Measurements from ENCODE around the gene UPK3BL1.
"Not testable (repeated sequence)": the region's sequence is repeated elsewhere in the genome, so short reads cannot be mapped to it uniquely, and the experiment has no call there.

Gene UPK3BL1, protein sequence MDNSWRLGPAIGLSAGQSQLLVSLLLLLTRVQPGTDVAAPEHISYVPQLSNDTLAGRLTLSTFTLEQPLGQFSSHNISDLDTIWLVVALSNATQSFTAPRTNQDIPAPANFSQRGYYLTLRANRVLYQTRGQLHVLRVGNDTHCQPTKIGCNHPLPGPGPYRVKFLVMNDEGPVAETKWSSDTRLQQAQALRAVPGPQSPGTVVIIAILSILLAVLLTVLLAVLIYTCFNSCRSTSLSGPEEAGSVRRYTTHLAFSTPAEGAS

DNA sequence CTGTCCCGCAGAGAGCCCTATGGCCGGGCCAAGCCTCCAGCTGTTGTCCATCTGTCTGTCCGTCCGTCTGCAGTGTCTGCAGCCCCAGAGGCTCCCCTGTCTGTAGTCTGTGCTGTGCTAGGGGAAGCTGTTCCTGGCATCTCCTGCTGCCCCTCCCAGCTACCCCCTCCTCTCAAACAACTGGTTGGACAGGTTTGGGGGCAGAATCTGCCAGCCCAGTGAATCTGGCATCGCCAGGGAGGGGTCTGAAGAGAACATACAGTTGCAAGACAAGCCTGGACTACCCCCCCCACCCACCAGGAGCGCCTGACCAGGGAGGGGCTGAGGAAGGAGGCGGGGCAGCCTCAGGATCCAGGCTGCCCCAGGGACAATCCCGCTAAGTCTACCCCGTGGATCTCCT lies at the start of gene UPK3BL1:
Gene UPK3BL1 (minus strand): TSS at position 101 of the 400 bp plus-strand sequence. CDS start 50 bp downstream, at position 51.
- not testable (repeated sequence) for FAIRE-seq

DNA sequence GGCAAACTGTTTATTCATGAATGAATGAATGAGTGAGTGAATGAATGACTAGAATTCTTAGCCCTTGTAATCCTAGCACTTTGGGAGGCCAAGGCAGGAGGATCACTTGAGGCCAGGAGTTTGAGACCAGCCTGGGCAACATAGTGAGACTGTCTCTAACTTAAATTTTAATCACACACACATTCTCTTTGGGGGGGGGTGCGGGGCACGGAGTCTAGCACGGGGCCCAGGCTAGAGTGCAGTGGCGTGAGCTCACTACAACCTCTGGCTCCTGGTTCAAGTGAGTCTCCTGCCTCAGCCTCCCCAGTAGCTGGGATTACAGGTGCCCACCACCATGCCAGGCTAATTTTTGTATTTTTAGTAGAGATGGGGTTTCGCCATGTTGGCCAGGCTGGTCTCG lies 48.0 kb upstream of the UPK3BL1 start:
- FAIRE-seq = not testable (repeated sequence)

DNA sequence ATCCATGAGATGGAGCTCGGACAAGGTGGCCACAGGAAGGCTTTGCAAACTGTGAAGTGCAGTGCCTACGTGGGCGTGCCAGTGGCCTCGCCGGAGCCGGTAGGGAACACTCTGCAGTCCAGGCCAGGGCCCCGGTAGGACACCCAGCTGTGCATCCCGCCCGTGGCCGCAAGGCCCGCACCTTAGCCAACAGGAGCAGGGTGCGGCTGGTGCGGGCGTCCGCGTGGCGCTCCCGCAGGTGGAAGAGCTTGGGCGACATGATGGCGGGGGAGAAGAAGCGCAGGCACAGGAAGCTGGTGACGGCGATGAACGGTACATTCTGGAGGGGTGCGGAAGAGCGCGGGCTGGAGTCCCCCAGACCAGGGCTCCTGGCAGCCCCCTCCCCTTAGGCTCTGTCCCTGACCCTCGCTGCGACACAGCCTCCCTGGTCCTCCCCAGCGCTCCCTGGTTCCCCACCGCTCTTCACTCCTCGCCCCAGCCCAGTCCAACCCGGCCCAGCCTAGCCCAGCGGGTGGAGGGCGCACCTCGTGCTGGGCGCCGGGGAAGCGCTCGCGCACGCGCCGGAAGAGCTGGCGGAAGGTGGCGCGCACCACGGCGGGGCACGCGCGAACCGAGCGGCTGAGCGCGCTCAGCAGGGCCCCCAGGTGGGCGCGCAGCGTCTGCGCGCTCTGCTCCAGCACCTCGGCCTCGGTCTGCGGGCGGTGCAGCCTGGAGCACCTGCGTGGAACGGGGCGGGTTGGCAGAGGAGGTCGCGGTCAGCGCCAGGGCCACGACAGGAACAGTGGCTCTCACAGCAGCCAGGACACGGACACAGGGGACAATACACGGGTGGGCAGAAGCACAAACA lies 47.1 kb upstream of the UPK3BL1 start:
- FAIRE-seq = not testable (repeated sequence)

GRCh38 chr7:102688299-102689036 lies 45.9 kb upstream of the UPK3BL1 start:
- not testable (repeated sequence) for FAIRE-seq

GRCh38 chr7:102682560-102682959 lies 40.0 kb upstream of the UPK3BL1 start:
- FAIRE-seq = not testable (repeated sequence)

- FAIRE-seq = not testable (repeated sequence)
Observed at GRCh38 chr7:102680780-102681179, 38.2 kb upstream of the UPK3BL1 start.

DNA sequence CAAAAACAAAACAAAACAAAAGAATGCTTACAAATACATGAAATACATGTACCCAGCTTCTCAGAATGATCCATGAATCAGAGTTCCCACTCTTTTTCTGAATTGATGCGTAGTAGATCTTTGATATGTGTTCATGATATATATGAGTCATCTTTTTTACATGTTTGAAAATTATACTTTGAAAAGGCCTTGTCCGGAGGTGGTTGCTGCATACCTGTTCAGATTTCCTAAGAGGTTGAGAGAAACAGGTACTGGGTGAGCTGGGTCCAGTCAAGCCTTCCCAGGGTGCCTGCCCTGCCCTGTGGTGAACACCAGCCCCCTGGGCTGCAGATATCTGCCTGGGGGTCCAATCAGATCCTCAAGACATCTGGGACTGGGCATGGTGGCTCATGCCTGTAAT lies 33.0 kb upstream of the UPK3BL1 start:
- FAIRE-seq = not testable (repeated sequence)

DNA sequence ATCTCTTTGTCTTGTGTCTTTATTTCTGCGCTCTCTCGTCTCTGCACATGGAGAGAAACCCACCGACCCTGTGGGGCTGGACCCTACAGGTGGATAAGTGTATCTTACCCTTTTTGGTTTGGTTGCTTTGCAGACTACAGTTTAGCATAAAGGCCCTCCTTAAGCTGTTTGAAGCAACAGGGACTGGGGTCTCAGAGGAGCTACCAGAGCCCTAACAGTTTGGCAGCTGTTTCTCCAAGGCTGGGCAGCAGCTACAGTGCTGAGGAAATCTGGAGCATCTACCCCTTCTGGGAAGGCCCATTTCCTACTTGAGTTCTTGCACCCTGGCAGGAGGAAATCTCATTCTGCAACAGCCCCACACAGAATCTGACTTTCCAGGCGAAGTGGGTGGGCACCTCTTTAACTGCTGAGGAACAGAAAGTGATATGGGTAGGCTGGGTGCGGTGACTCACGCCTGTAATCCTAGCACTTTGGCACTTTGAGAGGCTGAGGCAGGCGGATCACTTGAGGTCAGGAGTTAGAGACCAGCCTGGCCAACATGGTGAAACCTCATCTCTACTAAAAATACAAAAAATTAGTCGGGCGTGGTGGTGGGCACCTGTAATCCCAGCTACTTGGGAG lies 31.0 kb upstream of the UPK3BL1 start:
- FAIRE-seq = not testable (repeated sequence)

DNA sequence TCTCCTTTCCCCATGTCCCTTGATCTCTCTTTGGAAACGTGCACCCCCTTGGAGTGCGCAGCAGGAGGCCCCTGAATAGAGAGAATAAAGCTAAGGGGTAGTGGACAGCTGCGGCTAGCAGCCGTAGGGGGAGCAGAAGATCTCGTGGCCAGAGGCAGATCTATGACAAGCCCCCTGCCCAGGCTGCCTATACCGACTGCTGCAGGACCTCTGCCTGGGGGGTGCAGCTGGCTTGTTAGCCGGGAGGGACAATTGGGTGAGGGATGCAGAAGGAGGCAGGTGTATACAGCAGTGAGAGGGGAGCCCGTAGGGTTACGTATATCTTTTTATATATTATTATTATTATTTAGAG lies 29.3 kb upstream of the UPK3BL1 start:
- FAIRE-seq = not testable (repeated sequence)

DNA sequence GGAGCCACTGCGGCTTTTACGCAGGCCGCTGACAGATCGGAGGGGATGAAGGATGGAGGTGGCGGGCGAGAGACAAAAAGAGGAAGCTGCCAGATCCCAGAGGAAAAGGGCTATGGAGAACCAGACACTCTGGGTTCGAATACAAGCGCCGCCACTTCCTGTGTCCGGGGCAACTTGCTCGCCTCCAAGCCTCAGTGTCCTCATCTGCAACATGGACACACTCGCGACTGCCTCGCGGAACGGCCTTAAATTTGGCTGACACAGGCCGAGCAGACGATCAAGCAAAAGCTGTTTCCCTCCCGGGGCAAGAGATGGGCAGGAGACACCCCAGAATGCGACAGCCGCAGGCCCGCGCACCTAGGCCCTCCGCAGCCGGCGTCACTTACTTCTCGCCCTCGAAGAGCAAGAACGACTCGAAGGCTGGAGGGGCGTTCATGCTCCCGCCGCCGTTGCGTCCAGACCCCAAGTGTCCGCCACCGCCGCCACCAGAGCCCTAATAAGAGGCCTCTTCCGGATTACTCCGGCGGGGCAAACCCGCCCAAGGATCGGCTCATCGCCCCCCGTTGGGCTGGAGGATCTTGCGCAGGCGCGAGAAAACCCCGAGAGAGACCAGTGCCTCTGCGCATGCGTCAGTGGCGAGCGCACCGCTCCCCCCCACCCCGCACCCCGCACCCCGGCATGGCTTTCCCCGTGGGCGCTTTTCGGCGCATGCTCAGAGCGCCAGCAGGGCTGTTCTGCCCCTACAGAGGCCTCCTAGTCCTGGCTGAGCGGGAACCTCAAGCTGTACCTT lies 28.8 kb upstream of the UPK3BL1 start, which contains the start of gene POLR2J2:
Gene POLR2J2 (minus strand): TSS at position 498 of the 790 bp plus-strand sequence. CDS start 62 bp downstream, at position 436.
- FAIRE-seq = not testable (repeated sequence)

- not testable (repeated sequence) for FAIRE-seq
Observed at GRCh38 chr7:102667523-102667922, 24.9 kb upstream of the UPK3BL1 start.

GRCh38 chr7:102666850-102667249 lies 24.3 kb upstream of the UPK3BL1 start:
- FAIRE-seq = not testable (repeated sequence)

DNA sequence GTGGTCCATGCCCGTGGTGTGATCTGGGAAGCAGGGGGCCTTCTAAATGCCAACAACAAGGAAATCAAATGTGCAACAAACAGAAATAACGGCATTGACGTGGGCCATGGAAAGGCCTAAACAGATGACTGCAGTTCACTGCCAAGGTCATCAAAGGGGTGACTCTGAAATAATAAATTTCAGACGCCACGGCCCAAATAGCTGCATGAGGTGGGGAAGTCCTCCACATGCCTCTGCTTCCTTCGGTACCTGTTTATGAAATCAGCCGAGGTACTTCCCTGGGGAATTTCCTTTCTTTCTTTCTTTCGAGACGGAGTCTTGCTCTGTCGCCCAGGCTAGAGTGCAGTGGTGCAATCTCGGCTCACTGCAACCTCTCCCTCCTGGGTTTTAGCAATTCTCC lies 22.2 kb upstream of the UPK3BL1 start:
- not testable (repeated sequence) for FAIRE-seq

GRCh38 chr7:102649924-102650323 lies 7.3 kb upstream of the UPK3BL1 start, which contains the start of gene SPDYE2B:
Gene SPDYE2B (plus strand): TSS chr7:102650319. CDS start chr7:102652349, 2,030 bp downstream.
- not testable (repeated sequence) for FAIRE-seq

DNA sequence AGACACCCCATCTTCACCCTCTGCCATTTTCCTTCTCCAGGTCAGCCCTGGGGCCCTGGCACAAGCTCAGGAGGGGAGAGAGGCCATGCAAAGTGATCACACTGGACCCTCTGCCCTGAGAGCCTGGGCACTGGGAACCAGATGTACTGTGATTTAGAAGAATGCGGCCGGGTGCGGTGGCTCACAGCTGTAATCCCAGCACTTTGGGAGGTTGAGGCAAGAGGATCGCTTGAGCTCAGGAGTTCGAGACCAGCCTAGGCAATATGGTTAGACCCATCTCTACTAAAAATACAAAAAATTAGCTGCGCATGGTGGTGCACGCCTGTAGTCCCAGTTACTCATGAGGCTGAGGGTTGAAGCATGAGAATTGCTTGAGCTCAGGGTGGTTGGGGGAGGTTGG lies 5.2 kb upstream of the UPK3BL1 start:
- FAIRE-seq = not testable (repeated sequence)

- not testable (repeated sequence) for FAIRE-seq
Observed at GRCh38 chr7:102643404-102643803, 813 bp upstream of the UPK3BL1 start.

DNA sequence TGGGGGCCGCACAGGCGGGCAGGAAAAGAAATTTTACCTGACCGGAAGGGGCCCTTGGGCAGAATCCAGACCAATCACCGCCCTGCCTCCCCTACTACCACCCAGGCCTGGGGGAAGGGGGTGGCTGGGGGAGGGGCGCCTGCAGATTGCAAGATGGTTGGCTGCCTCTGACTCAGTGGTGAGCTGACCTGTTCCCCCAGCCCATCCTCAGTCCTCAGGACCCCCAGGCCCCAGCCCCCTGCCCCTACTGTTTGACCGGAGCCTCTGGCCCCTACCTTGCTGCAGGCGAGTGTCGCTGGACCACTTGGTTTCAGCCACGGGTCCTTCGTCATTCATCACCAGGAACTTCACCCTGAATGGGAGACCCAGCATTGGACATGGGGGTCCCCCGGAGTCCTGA lies 3.7 kb downstream of the UPK3BL1 start:
- not testable (repeated sequence) for FAIRE-seq

DNA sequence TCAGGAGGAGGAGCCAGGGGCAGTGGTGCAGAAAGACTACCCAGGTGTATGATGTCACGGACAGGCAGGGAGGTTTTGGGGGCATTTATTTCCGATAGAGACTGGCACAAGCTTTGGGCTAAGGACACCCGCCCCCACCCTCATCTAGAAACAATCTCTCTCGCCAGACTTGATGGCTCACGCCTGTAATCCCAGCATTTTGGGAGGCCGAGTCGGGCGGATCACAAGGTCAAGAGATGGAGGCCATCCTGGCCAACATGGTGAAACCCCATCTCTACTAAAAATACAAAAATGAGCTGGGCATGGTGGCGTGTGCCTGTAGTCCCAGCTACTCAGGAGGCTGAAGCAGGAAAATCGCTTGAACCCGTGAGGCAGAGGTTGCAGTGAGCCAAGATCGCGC lies 5.6 kb downstream of the UPK3BL1 start:
- FAIRE-seq = not testable (repeated sequence)

GRCh38 chr7:102635354-102635753 lies 7.2 kb downstream of the UPK3BL1 start:
- FAIRE-seq = not testable (repeated sequence)

DNA sequence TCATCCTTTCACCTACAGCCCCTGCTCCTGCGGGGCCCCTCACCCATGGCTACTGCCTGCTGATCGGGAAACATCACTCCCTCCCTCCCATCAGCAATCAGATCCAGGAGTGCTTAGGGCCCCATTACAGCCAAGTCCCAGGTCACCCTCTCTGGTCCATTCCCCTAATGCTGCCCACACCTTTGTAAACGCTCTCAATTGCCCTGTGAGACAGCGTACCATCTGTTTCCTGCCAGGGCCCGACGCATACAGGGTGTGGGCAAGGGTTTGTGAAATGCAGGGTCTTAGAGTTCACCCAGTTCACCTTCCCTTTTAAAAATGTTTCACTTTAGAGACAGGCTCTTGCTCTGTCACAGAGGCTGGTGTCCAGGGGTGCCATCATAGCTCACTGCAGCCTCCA lies 8.3 kb downstream of the UPK3BL1 start:
- not testable (repeated sequence) for FAIRE-seq

GRCh38 chr7:102630622-102631021 lies 12.0 kb downstream of the UPK3BL1 start:
- not testable (repeated sequence) for FAIRE-seq
